Measurements from ENCODE around the gene ZBTB40.

DNA sequence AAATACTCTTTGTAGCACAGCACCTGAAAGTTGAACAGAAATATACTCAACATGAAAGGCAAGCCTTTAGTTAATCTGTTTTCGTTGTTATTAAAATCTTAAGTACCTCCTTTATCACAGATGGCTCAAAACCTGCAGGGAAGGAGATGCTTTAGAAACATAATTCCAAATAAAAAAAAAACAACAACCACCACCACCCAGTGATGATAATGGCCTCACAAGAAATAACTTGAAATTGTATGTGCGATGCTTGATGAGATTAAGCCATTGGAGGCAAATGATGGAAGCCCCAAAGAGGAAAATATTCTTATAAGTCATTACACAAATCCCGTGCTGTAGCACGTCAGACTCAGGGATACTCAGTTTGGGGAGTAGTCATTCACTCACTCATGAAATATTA, 24.9 kb upstream of the ZBTB40 start:
- TF ChIP-seq KDM1A (IDR thresholded peaks at IDR 0.05; ENCODE audit: low read depth) (no peak), HOXB5 (CRISPR knock-in tag; IDR thresholded peaks at IDR 0.05) (no peak), RAD21 (conservative IDR thresholded peaks at IDR 0.05 in 1 of 2, IDR thresholded peaks at IDR 0.05 in 1 of 2) (no peak), POLR2A (IDR thresholded peaks at IDR 0.05; ENCODE audit: low read length) (no peak), SMC3 (IDR thresholded peaks at IDR 0.05) (no peak), RNF2 (IDR thresholded peaks at IDR 0.05; ENCODE audit: borderline replicate concordance, low read depth) (no peak)
- TF ChIP-seq, protein P1, sequence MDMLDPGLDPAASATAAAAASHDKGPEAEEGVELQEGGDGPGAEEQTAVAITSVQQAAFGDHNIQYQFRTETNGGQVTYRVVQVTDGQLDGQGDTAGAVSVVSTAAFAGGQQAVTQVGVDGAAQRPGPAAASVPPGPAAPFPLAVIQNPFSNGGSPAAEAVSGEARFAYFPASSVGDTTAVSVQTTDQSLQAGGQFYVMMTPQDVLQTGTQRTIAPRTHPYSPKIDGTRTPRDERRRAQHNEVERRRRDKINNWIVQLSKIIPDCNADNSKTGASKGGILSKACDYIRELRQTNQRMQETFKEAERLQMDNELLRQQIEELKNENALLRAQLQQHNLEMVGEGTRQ (IDR thresholded peaks at IDR 0.05), result no peak
- TF ChIP-seq, protein P2, sequence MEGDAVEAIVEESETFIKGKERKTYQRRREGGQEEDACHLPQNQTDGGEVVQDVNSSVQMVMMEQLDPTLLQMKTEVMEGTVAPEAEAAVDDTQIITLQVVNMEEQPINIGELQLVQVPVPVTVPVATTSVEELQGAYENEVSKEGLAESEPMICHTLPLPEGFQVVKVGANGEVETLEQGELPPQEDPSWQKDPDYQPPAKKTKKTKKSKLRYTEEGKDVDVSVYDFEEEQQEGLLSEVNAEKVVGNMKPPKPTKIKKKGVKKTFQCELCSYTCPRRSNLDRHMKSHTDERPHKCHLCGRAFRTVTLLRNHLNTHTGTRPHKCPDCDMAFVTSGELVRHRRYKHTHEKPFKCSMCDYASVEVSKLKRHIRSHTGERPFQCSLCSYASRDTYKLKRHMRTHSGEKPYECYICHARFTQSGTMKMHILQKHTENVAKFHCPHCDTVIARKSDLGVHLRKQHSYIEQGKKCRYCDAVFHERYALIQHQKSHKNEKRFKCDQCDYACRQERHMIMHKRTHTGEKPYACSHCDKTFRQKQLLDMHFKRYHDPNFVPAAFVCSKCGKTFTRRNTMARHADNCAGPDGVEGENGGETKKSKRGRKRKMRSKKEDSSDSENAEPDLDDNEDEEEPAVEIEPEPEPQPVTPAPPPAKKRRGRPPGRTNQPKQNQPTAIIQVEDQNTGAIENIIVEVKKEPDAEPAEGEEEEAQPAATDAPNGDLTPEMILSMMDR (IDR thresholded peaks at IDR 0.05), result no peak
